HL-60 (cell line): Measurements from ENCODE around the gene SYNJ1.

Experiments used
- DNase-seq, 2 experiments: peaks; one replicate each; pipeline ENCODE4 v3.0.0-alpha.2; 2010 to 2020; ENCODE audit warnings: low read depth in 1 of 2, low spot score in 1 of 2
- H3K27ac ChIP-seq: fragments of 250-450 bp; sonication (Bioruptor Pico); replicated peaks from 2 replicates; pipeline ENCODE4 v1.5.1; 2020; ENCODE audit warnings: mild to moderate bottlenecking, moderate library complexity
- H3K27me3 ChIP-seq: fragments of 250-450 bp; sonication (Bioruptor Pico); 2 replicates; pipeline ENCODE4 v1.5.1; 2021; ENCODE audit warnings: mild to moderate bottlenecking, moderate library complexity; ENCODE audit not compliant: insufficient read depth, poor library complexity, severe bottlenecking
- H3K4me3 ChIP-seq: replicated peaks from 2 replicates; pipeline ENCODE4 v1.5.1; 2011; ENCODE audit warnings: mild to moderate bottlenecking, control low read depth, low read length; ENCODE audit not compliant: insufficient read depth
- GABPA ChIP-seq: IDR thresholded peaks from 2 replicates; pipeline ENCODE4 v1.6.1; 2012; ENCODE audit warnings: low read depth
- POLR2AphosphoS5 ChIP-seq: IDR thresholded peaks from 2 replicates; pipeline ENCODE4 v1.6.1; 2012; ENCODE audit warnings: low read depth
- REST ChIP-seq: IDR thresholded peaks from 2 replicates; pipeline ENCODE4 v1.6.1; 2012; ENCODE audit warnings: low read depth; ENCODE audit not compliant: insufficient replicate concordance
- SPI1 ChIP-seq: IDR thresholded peaks from 2 replicates; pipeline ENCODE4 v1.6.1; 2012; ENCODE audit warnings: low read depth, mild to moderate bottlenecking, borderline replicate concordance
- TF ChIP-seq, protein P1 (sequence below): IDR thresholded peaks from one replicate; pipeline ENCODE4 v1.5.1; 2011; ENCODE audit warnings: low read length, control low read depth, inconsistent platforms; ENCODE audit not compliant: insufficient read depth

Gene SYNJ1

GRCh38 chr21:32690085-32690484 is 37.7 kb downstream of the SYNJ1 start:
- TF ChIP-seq REST (no peak), POLR2AphosphoS5 (no peak), SPI1 (no peak), GABPA (no peak)
- TF ChIP-seq, protein P1, sequence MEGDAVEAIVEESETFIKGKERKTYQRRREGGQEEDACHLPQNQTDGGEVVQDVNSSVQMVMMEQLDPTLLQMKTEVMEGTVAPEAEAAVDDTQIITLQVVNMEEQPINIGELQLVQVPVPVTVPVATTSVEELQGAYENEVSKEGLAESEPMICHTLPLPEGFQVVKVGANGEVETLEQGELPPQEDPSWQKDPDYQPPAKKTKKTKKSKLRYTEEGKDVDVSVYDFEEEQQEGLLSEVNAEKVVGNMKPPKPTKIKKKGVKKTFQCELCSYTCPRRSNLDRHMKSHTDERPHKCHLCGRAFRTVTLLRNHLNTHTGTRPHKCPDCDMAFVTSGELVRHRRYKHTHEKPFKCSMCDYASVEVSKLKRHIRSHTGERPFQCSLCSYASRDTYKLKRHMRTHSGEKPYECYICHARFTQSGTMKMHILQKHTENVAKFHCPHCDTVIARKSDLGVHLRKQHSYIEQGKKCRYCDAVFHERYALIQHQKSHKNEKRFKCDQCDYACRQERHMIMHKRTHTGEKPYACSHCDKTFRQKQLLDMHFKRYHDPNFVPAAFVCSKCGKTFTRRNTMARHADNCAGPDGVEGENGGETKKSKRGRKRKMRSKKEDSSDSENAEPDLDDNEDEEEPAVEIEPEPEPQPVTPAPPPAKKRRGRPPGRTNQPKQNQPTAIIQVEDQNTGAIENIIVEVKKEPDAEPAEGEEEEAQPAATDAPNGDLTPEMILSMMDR, result no peak

GRCh38 chr21:32687643-32688345 is 40.0 kb downstream of the SYNJ1 start:
- TF ChIP-seq GABPA, result no peak
- TF ChIP-seq, protein P1, result no peak
- TF ChIP-seq REST, result no peak
- TF ChIP-seq SPI1, result no peak
- TF ChIP-seq POLR2AphosphoS5, result no peak
- no peak for DNase-seq
- H3K4me3 ChIP-seq, result no peak overlapping the region
- no peaks in the 10 kb centered on the region for H3K27me3 ChIP-seq
- no peak overlapping the region for H3K27ac ChIP-seq

More at GRCh38 chr21:32690085-32690484, 37.7 kb downstream of the SYNJ1 start:
- Histone ChIP-seq H3K27ac (no peak overlapping the region), H3K4me3 (no peak overlapping the region), H3K27me3 (no peaks in the 10 kb centered on the region)
- no peak for DNase-seq

DNA sequence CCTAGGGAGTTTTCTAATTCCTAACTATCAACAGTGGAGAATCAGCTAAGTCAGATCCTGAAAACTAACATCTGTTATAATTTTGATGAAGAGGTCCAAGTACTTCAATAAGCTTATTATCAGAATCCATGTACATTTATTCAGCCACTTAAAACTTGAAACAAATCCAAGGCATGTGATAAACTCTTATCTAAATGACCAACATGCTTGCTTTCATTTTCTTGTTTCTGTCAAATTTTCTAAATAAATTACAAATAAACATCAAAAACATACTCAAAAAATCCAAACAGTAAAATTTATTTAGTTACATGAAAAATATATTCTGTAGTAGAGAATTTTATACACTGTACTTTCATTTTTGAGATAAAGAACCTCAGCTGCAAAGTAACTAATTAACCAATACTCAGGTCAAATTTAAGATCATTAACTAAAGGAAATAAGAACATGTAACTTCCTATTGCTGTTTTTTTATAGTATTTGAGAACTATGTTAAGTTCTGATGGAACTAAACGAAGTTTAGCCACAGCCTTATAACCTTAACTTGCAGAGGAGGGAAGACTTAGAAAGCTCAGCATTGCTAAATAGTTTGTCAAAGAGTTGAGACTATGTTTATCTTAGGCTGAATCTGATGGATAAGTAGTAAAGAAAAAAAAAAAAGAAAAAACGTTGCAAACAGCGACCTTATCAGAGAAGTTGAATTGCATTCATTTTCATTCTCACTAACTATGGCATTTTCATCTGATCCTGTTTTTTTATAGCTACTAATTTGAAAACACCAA is 44.9 kb downstream of the SYNJ1 start:
- Histone ChIP-seq H3K27me3 (no peaks in the 10 kb centered on the region), H3K27ac (no peak overlapping the region), H3K4me3 (no peak overlapping the region)
- no peak for DNase-seq
- TF ChIP-seq REST (no peak), POLR2AphosphoS5 (no peak), GABPA (no peak), SPI1 (no peak)
- TF ChIP-seq, protein P1, result no peak
